RPMI7951 (cell line): ENCODE results near the gene ANGPTL7. TPM values are rescaled to one million over a fixed set of nuclear protein-coding genes. Genes with fewer than 3 reads are reported as not detected.

Source experiments
- DNase-seq: peaks from one replicate; pipeline ENCODE4 v3.0.0-alpha.2; 2012; ENCODE audit warnings: low read depth
- total RNA-seq: library from RNA; depleted of rRNA; stranded (reverse); fragments of >200 nt; shearing (Covaris generic); gene quantifications from 2 replicates; pipeline ENCODE4 v1.2.3, GENCODE V29; 2014

The ANGPTL7 gene
- total RNA-seq, 1 experiment from 2014 or later = not detected

DNA sequence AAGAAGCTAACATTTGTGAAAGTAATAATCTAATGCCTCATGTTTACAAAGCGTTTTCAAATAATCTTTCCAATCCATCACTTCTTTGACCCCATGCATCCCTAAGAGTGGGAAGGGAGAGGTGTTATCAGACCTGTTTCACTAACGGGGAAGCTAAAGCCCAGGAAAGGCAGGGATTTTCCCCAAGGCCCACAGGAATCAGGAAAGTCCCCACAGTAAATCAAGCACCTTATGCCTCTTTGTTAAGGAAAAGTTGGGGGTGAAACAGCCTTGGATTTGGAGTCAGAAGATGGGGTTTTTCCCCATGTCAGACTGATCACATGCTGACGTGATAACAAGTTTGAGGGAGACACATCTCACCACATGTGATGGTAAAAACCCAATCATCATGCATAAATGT is 20.0 kb upstream of the ANGPTL7 start:
- no peak for DNase-seq

DNA sequence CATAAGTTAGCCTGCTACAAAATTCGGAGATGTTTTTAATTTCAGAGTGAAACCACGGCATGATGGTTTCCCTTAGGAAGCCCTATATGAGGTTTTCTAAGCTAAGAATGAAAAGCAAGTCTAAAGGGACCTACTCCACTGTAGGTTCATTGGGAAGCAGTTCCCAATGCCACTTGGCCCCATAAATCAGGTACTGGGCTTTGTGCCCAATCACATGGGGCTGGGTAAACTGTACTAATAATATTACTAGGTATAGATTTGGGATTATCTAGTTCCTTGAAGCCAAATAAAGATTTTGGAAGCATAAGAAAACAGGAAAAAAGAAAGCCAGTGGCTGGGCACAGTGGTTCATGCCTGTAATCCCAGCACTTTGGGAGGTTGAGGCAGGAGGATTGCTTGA is 19.1 kb upstream of the ANGPTL7 start:
- DNase-seq = no peak

- no peak for DNase-seq
Observed at GRCh38 chr1:11174261-11174942, 14.8 kb upstream of the ANGPTL7 start.

DNA sequence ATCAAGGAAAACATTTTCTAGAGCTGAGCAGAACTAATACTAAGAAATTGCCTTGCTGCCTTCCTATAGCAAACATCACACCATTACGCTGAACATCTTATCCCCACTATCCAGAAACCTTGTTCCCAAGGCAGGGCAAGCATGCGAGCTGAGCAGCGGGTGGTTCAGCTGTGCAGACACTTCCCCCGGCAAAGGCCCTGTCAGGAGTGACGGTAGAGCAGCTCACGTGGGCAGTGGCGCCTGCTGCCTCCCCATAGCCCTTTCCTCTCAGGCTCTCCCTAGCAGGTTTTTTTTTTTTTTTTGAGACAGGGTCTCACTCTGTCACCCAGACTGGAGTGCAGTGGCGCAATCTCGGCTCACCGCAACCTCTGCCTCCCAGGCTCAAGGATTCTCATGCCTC is 13.7 kb upstream of the ANGPTL7 start:
- DNase-seq = no peak

DNA sequence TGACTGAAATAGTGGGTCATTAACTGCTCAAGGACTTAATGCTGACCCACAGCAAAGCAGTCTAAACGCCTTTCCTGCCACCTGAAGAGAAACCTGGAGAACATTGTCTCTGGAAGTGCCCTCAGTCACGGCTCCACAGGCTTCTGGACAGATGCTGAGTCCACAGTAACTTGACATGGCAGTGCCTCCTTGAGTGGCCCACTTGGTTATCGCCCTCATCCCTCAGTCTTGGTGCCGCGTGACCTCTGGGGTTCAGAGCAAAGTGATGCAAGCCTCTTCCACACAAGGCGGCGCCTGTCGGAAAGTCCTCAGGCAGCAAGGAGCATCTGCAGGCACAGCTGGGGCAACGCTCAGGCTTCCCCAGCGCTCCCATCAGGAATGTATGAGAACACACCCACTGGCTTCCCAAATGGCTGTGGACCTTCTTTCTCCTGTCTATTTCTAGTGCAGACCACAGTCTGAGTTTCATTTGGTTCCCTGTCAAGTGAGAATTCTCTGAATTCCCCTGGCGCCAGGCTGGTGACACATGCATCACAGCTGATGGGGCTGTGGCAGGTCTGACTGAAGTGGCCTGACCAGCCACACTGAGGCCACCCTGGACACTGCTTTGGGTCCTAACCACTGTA is 13.0 kb upstream of the ANGPTL7 start:
- DNase-seq = peak; percentile 66

- peak; percentile 13 for DNase-seq
Observed at GRCh38 chr1:11178021-11179015, 10.8 kb upstream of the ANGPTL7 start.

GRCh38 chr1:11179125-11179524 is 10.0 kb upstream of the ANGPTL7 start:
- no peak for DNase-seq

DNA sequence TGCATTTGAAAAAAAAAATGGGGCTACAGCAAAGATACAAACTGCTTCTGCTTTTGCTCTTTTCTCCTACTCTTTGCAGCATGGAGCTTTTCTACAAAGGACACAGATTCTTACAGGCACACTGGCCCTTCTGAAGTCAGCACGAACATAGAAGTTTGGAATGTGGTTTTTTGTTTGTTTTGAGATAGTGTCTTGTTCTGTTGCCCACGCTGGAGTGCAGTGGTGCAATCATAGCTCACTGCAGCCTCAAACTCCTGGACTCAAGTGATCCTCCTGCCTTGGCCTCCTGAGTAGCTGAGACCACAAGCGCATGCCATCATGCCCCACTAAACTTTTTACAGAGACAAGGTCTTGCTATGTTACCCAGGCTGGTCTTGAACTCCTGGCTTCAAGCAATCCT is 9.4 kb upstream of the ANGPTL7 start:
- DNase-seq = peak; percentile 29

DNA sequence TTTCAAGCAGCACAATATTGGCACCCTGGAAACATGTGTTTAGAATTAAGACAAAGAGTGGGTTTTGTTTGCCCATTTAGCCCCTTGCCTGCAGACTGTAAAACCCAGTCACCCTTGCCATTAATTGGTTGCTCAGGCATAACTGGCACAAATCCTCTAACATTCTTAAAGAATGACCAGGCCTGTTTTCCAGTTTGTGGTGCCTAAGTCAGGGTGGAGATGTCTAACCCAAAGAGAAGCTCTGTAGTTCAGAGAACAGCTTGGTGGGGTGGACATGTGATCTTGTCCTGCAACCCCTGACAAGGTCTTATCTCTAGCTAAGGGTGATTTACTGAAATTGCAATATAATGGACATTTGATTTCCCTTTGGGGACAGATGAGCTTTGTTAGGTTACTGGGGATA is 8.8 kb upstream of the ANGPTL7 start:
- DNase-seq = peak; percentile 94

DNA sequence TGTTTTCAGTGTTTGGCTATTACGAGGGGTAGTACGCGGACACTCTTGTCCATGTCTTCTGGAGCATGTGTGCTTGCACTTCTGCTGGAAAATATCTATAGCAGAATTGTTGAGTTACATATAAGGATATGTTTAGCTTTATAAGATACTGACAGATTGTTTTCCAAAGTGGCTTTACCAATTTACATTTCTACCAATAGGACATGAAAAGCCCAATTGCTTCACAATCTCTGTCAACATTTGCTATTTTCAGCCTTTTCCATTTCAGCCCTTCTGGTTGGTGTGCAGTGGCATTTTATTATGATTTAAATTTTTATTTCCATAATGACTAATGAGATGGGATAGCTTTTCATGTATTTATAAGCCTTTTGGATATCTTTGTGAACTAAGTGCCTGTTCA is 6.3 kb upstream of the ANGPTL7 start:
- no peak for DNase-seq

- DNase-seq = no peak
Observed at GRCh38 chr1:11184973-11185372, 4.2 kb upstream of the ANGPTL7 start.

- DNase-seq = no peak
Observed at GRCh38 chr1:11187000-11187399, 2.2 kb upstream of the ANGPTL7 start.

GRCh38 chr1:11187494-11187893 is 1.7 kb upstream of the ANGPTL7 start:
- no peak for DNase-seq

GRCh38 chr1:11187931-11188330 is 1.2 kb upstream of the ANGPTL7 start:
- DNase-seq = peak; percentile 32

DNA sequence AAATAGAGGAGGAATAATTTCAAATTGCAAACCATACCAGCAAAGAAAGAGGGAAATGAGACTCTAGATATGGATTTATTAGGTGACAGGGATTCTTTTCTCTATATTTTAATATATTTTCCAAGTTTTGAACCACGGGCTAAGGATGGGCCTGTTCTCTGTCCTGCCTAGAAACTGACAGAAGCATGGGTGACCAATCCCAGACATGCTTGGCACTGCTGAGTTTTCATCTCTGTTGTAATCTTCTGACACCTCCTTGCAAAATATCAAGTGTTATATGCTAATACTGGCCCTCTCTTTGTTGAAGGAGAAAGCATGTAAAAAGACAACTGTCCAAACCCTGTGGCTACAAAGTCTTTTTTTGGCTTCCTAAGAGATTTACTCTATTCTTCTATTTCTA is 774 bp upstream of the ANGPTL7 start:
- DNase-seq = no peak

- DNase-seq = no peak
Observed at GRCh38 chr1:11193376-11193775, 4.2 kb downstream of the ANGPTL7 start.

- no peak for DNase-seq
Observed at GRCh38 chr1:11194407-11195176, 5.4 kb downstream of the ANGPTL7 start.

GRCh38 chr1:11196945-11197344 is 7.8 kb downstream of the ANGPTL7 start:
- no peak for DNase-seq

DNA sequence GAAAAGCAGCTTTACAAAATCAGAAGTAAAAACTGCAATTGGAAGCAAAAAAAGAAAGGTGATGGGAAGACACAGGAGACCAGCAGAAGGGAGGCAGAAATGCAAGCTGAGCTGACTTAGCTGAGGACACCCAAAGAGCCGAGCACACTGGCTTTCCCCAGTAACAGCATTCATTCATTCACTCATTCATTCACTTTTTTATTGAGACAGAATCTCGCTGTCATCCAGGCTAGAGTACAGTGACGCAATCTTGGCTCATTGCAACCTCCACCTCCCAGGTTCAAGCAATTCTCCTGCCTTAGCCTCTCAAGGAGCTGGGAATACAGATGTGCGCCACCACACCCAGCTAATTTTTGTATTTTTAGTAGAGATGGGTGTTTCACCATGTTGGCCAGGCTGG is 8.2 kb downstream of the ANGPTL7 start:
- DNase-seq = no peak

GRCh38 chr1:11198257-11198656 is 9.1 kb downstream of the ANGPTL7 start:
- no peak for DNase-seq

GRCh38 chr1:11198851-11199594 is 9.9 kb downstream of the ANGPTL7 start:
- DNase-seq = no peak
